ENCODE results near the gene CMYA5.
"Not testable (repeated sequence)": the region's sequence is repeated elsewhere in the genome, so short reads cannot be mapped to it uniquely, and the experiment has no call there.

The CMYA5 gene

DNA sequence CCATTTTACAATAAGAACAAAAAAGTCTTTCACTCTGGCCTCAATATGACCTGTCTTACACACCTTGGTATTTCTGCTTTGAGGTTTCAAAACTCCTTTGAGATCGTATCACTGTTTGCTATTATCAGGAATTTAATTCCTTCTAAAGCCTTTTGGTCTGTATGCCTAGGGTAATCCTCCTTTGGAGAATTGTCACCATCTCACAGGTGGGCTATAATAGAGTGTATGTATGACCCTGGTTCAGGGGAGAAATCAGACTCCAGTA is 13.7 kb downstream of the CMYA5 start:
- DNase-seq = no peak

DNA sequence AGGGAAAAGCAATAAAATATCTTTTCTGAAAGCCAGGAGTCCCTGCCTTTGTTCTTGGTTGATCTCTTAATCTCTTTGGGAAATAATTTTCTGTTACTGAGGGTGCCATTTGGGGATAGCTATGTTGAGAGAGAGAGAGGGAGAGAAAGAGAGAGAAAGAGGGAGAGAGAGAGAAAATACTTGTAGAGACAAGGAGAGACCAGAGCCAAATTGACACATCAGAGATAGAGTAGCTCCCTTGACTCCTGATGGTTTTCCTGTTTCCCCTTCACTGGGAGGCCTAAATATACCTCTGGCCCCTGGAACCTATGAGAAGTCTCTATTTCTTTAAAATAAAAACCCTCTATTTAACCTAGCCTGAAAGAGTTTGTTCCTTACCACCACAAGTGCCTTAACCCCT is 14.9 kb downstream of the CMYA5 start:
- no peak for DNase-seq

DNA sequence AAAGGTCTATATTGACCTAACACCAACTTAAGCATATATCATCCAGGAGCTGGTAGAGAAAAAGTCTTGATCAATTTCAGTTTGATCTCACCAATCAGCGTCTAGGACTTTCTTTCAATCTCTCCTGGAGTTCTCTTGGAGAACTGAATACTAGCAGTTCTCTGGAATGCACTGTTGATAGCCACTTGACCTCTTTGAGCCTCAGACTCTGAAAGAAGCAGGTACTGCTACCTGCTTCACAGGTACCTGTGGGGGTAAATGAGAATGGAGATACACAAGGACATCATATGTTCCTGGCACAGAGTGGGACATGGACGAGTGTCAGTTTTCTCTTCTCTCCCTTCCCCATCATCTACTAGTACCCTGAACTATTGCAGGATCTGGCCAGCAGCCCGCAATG is 16.0 kb downstream of the CMYA5 start:
- no peak for DNase-seq

DNA sequence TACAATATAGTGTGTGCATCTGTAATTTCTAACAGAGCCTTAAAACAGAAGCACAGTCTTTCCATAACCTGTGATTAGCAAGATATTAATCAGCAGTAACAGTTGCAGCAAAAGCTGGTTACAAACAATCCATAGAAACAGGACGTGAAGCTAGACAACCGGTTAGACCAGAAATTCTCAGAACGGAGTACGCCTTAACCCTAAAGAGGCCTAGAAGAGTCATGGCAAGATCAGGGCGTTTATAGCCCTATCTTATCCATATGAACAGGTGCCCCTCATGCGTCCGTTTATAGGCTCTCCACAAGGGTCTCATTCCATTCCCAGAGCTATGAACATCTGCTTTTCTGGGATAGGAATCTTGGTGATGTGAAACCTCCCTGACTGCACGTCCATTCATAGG is 16.7 kb downstream of the CMYA5 start:
- not testable (repeated sequence) for DNase-seq

DNA sequence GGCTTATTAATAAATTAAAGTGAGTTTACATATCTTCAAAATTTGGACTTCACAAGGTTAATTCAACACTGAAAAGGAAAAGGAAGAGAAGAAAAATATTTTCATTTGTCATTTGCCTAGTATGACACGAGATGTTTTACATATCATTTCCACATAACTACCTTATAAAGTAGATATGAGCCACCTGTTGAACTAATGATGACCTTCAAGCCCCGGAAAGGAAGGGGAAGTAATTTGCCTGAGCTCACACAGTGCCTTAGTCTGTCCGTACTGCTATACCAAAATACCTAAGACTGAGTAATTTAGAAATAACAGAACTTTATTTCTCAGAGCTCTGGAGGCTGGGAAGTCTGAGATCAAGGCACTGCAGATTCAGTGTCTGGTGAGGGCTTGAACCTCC is 17.9 kb downstream of the CMYA5 start:
- DNase-seq = no peak

DNA sequence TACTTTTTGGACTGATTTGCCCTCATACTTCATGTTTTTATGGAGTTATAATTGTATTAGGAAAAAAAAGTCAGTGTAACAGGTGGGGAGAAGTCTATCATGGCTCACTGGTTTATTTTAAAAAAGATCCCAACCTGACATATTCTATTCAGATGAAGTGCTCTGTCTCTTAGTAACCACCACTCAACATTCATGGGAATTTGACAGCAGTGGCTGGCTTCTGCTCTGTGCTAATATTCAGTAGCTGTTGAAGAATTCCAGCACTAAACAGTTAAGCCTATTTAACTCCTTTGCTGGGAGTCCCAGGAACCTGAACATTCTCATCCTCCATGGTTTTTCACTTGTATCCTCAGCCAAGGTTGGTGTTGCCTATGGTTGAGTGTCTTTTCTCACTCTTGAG is 23.1 kb downstream of the CMYA5 start:
- no peak for DNase-seq

DNA sequence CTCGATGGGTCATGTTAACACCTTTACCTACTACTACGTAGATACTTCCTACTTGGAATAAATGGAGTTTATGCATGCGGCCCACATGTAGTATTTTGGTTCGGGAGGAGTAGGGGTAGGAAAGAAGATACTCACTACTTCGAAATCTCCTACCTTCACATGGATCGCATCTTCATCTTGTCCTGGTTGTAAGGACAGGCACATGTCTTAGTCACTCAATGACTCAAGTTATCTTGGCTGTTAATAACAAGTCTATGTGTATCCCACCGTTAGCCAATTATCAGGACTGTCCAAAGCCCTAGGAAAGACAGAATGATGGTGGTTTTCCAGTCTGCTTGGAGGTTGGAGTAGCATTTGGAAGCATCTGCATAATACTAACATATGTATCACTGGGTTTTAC is 24.1 kb downstream of the CMYA5 start:
- DNase-seq = no peak

DNA sequence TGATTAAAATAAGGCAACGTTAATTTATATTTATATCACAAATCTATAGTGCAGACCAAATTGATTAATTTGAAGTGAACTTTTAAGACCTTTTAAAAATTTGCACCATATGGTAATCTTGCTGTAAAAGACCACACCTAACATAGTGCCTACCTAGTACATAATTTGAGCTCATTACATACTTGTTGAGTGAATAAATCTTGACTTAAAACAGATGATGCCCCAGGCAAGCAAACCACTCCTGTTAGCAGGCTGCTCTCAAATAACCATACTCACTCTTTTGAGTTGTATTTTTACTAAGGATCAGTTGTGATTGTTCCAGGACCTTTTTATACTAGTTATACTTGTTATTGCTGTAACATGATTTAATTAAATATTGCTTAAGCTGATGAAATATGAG is 27.2 kb downstream of the CMYA5 start:
- no peak for DNase-seq

DNA sequence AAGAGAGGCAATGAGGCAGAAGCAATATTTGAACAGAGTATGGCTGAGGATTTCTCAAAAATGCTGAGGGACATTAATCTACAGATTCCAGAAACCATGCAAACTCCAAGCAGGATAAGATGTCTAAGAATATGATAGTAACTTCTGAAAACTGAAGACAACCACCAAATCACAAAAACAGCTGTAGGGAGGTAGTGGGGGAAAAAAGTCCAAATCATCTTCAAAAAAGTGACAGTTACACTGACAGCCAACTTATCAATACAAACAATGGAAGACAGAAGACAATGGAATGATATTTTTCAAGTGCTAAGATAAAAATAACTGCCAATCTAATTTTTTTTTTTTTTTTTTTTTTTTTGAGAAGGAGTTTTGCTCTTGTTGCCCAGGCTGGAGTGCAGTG is 30.5 kb downstream of the CMYA5 start:
- no peak for DNase-seq

DNA sequence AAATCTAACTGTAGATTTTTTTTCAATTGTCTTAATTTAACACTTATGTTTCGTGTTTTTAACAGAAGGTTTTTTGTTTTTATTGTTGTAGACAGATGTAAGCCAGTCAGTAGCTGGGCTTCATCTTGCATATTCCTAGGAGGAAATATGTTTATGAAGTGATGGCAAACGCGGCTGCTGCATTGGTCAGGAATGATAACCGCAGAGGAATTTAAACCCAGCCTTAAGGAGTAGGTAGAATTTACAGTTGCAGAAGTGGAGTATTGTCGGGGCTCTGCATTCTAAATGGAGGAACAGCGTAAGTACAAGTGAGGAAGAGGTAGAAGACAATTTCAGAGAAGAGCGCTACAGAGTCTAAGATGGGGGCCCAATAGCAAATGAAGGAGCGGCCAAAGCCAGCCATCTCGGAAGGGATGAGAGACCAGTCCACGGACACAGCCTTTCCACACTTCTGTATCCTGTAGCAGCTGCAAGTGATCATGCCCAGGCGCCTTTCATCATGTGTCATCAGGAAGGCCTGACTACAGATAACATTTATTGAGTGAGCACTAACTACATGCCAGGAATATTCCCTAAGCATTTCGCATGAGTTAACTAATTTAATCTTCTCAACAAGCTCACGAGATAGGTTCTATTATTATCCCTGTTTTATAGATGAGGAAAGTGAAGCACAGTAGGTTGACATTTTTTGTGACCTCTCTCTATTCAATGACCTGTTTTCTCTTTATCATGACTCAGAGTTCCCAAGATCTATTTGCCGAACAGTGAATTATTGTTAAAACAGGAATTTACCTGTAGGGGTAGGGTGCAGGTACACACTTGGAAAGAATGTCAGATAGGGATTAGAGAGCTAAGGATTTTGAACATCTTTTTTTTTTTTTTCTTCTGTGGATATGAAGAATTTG is 38.1 kb downstream of the CMYA5 start:
- no peak for DNase-seq

DNA sequence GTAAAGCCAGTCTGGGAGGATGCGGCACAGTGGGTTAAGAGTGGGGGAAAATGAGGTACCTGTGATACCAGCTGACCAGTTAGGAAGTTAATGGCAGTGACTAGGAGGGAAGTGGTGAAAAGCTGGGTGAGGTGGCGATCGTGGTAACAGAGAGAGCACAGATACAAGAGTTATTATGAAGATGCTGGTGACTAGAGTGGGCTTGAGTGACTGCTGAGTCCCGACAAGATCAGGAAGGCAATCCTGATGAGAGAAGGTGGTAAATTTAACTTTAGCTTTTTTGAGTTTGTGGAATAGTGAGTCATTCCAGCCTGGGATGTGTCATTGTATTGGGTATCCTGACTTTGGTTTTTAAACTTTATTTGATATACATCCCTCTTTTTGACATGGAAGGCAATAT is 38.8 kb downstream of the CMYA5 start:
- no peak for DNase-seq

DNA sequence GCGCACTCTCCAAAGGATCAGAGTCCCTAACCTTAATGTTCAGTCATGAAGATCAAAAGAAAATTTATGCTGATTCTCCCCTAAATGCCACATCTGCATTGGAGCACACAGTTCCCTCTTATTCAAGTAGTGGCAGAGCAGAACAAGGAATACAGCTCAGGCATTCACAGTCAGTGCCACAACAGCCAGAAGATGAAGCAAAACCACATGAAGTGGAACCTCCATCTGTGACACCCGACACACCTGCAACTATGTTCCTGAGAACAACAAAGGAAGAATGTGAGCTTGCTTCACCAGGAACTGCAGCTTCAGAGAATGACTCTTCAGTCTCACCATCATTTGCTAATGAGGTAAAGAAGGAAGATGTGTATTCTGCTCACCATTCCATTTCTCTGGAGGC is 40.0 kb downstream of the CMYA5 start:
- DNase-seq = no peak

DNA sequence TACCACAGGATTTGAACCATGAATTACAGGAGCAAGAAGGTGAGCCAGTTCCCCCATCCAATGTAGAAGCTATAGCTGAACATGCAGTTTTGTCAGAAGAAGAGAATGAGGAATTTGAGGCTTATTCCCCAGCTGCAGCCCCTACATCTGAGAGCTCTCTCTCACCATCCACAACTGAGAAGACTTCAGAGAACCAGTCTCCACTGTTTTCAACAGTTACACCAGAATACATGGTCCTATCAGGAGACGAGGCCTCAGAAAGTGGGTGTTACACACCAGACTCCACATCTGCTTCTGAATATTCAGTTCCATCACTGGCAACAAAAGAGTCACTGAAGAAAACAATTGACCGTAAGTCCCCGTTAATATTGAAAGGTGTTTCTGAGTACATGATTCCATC is 40.9 kb downstream of the CMYA5 start:
- no peak for DNase-seq

DNA sequence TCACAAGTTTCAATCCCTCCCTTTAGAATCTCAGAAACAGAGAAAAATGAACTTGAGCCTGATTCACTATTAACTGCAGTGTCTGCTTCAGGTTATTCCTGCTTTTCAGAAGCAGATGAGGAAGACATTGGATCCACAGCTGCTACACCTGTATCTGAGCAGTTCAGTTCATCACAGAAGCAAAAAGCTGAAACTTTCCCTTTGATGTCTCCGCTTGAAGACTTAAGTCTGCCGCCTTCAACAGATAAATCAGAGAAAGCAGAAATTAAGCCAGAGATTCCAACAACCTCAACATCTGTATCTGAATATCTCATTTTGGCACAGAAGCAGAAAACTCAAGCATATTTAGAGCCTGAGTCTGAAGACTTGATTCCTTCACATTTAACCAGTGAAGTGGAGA is 42.1 kb downstream of the CMYA5 start:
- no peak for DNase-seq

DNA sequence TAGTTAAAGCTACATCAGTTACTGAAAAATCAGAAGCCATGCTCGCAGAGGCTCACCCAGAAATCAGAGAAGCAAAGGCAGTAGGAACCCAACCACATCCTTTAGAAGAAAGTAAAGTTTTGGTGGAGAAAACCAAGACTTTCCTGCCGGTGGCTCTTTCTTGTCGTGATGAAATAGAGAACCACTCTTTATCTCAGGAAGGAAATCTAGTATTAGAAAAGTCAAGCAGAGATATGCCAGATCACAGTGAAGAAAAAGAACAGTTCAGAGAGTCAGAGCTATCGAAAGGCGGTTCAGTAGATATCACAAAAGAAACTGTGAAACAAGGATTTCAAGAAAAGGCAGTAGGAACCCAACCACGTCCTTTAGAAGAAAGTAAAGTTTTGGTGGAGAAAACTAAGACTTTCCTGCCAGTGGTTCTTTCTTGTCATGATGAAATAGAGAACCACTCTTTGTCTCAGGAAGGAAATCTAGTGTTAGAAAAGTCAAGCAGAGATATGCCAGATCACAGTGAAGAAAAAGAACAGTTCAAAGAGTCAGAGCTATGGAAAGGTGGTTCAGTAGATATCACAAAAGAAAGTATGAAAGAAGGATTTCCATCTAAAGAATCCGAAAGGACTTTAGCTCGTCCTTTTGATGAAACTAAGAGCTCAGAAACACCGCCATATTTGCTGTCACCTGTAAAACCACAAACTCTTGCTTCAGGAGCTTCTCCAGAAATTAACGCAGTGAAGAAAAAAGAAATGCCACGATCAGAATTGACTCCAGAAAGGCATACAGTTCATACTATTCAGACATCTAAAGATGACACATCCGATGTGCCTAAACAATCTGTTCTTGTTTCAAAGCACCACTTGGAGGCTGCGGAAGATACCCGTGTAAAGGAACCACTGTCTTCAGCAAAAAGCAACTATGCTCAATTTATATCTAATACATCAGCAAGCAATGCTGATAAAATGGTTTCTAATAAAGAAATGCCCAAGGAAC is 47.2 kb downstream of the CMYA5 start:
- no peak for DNase-seq

DNA sequence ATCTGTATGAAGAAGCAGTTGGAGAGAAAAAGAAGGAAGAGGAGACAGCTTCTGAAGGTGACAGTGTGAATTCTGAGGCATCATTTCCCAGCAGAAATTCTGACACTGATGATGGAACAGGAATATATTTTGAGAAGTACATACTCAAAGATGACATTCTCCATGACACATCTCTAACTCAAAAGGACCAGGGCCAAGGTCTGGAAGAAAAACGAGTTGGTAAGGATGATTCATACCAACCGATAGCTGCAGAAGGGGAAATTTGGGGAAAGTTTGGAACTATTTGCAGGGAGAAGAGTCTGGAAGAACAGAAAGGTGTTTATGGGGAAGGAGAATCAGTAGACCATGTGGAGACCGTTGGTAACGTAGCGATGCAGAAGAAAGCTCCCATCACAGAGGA is 48.7 kb downstream of the CMYA5 start:
- DNase-seq = no peak

DNA sequence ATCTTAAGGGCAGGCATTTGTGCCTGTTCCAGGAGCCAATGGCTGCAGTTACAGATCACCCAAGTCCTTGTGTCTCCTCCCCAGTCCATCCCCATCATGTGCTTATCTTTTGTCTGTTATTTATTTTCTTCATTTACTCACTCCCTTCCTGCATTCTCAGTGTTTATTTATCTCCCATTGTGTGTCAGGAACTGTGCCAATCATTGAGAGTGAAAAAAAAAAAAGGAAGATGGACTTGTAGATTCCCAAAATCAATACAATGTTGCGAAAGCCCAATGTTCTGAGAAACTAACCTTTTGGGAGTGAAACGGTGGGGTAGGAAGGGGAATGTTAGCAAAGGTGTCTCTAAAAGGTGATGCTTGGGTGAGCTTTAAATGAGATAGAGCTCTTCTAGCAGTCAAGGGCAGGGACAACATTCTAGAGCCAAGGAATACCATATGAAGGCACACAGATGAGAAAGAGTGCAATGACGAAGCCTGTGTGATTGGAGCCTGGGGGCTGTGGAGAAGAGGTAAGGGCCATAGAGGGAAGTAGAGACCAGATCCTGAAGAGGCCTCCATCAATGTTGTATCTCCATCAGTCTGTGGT is 53.0 kb downstream of the CMYA5 start:
- no peak for DNase-seq

DNA sequence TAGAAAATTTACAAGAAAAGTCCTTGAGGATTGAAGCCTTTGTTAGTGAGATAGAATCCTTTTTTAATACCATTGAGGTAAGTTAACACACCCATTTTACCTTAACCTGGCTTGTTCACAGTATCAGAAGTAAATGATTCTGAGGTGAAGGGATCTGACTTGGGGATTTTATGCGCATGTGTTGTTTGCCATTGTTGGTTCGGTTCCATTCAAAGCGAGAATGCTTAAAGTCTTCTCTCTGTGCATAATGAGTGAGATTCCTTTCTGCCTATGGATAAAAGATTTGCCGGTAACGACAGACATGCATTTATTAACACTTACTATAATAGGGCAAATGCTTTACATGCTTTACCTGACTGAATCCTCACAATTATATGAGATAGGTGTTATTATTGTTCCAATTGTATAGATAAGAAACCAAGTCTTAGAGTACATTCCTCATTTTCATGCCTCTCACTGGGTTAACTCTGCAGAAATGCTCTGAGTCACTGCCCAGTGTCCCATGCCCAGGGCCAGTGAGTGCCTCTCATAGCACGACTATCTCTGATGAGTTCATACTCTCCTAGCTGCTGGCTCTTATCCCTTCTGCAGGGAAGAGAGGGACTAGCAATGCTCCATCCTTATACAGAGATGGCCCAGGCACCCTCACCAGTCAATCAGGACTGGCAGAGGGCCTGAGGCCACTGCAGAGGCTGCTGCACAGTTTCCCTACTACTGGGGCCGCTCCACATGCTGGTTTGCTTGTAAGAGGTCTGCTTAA is 54.4 kb downstream of the CMYA5 start:
- no peak for DNase-seq

DNA sequence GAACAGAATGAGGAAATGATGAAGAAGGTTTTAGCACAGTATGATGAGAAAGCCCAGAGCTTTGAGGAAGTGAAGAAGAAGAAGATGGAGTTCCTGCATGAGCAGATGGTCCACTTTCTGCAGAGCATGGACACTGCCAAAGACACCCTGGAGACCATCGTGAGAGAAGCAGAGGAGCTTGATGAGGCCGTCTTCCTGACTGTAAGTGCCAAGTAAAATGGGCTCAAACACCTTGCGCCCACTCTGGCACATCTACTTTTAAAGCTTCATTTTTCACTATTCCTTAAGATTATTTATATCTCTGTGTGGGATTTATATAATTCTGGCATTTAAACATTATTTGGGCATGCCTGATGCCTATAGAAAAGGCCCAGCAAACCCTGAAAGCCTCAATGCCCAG is 55.6 kb downstream of the CMYA5 start:
- DNase-seq = no peak

DNA sequence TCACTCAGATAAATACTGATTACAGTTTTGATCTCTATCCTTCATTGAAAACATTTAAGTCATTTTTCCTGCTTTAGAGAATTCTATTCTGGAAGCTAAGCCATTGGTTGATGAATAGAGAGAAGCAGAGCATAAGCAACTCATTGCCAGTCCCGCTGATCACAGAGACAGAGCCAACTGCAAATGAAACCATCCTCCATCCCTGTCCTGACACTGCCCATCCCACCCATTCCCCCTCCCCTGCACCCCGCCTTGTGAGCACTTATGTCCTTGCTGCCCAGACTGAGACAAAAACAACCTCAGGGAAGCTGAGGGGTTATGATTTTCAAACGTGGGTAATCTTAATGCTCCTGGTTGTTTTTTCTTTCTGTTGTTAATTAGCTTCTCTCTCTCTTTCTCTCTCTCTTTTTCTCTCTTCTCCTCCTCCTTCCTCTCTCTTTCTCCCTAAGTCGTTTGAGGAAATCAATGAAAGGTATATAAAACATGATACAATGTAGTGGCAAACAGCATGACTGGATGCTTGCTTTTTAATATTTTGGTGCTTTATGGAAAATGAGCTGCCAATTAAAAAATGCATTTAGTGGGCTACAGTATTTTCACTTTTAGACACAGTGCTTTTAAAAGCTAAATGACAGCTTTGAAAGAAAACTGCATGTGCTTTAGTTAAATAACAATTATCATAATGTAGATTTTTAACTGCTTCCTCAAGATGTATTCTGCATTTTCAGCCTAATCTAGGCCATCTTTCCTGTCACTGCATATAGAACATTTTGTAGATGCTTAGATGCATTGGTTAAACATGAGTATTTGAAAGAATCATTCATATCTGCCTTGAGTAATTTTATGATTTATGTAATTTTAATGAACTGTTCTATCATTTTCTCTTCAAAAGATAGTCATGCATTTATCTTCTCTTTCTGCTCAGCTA is 57.3 kb downstream of the CMYA5 start:
- DNase-seq = no peak

DNA sequence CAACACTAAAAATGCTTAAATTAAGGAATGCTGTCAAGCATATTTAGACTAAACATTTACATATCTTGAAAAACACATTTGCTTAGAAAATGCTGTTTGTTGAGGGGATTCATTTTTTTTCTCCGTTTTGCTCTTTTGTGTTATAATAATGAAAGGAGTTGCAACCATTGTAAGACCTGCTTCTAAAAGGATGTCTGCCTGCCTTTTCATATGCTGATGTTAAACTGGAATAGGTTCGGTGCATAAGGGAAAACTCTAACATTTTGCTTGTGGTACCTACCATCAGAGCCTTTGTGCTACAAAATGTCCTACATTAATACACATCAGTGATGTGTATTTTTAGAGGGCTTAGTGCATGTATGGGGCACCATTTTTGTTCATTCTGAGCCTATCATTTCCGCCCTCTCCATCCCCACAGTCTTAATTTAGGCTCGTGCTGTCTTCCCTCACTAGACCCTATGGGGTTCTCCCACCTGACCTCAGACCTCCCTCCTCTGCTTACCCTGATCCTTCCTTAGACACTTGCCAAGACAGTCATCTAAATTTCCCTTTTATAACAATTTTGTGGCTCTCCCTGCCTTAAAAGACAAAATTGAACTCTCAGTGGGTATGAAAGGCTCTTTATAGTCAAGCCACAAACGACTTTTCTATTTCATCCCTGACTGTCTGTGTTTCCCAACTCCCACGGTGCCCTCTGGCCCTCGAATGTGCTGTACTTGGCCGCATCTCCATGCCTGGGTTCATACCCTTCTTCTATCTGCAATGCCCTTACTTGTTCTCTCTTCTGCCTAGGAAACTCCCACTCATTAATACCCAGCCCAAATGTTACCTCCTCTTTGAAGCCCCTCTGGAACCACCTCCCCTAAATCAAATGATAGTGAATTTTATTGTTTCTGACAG is 61.2 kb downstream of the CMYA5 start:
- no peak for DNase-seq

Measured in DMS 273 treated with DMSO at 0.1 percent for 48 hours (cell line).